CD4-positive, alpha-beta T cell (primary cell): ENCODE results near the gene SSC4D. TPM values are rescaled to one million over a fixed set of nuclear protein-coding genes. Genes with fewer than 3 reads are reported as not detected.

Experiments used
- ATAC-seq: fragments of 200-7000 bp; cut with Tn5 transposase; one replicate; pipeline ENCODE4 v1.10.0; 2022; ENCODE audit warnings: mild to moderate bottlenecking; ENCODE audit not compliant: poor library complexity
- CTCF ChIA-PET: fragments of 350-600 bp; sonication (Branson Sonifier 250); formaldehyde crosslinking; loops from one replicate; lab custom pipeline; 2021; ENCODE audit warnings: antibody characterized with exemption, inconsistent platforms; lab: Charles Lee
- POLR2A ChIA-PET: fragments of 350-600 bp; sonication (Branson Sonifier 250); formaldehyde crosslinking; loops from one replicate; lab custom pipeline; 2021; ENCODE audit warnings: antibody characterized with exemption, inconsistent platforms; lab: Charles Lee
- DNase-seq, 14 experiments: peaks; one replicate each; pipeline ENCODE4 v3.0.0-alpha.2; 2013 to 2020; ENCODE audit warnings: mixed read lengths in 2 of 14
- H3K27ac ChIP-seq, 2 donors: one replicate each; pipeline versions ENCODE4 v1.5.1 to v1.7.0; 2013; ENCODE audit warnings: low read length in 2 of 2, low read depth in 1 of 2, mild to moderate bottlenecking in 1 of 2
- H3K27me3 ChIP-seq, 2 experiments: 1 replicate in 1 of 2; 2 replicates in 1 of 2; pipeline versions ENCODE4 v1.6.1 to v1.7.0; 2013; ENCODE audit warnings: low read length in 2 of 2, control low read depth in 1 of 2, mild to moderate bottlenecking in 1 of 2, moderate library complexity in 1 of 2; ENCODE audit not compliant: insufficient read depth in 2 of 2, control insufficient read depth in 1 of 2
- H3K36me3 ChIP-seq: one replicate; pipeline ENCODE4 v1.6.1; 2013; ENCODE audit warnings: low read length, control low read depth; ENCODE audit not compliant: insufficient read depth
- H3K4me1 ChIP-seq: one replicate; pipeline ENCODE4 v1.6.1; 2013; ENCODE audit warnings: low read length, control low read depth; ENCODE audit not compliant: insufficient read depth
- H3K4me3 ChIP-seq: one replicate; pipeline ENCODE4 v1.5.1; 2013; ENCODE audit warnings: mild to moderate bottlenecking, low read length, moderate library complexity
- H3K9me3 ChIP-seq, 2 experiments: 1 replicate in 1 of 2; 2 replicates in 1 of 2; pipeline versions ENCODE4 v1.6.1 to v1.7.0; 2013; ENCODE audit warnings: low read length in 2 of 2, mild to moderate bottlenecking in 2 of 2, control low read depth in 1 of 2, moderate library complexity in 1 of 2; ENCODE audit not compliant: control insufficient read depth in 1 of 2, insufficient read depth in 1 of 2
- H3K27ac Mint-ChIP-seq: one replicate; pipeline ENCODE4 v1.8.0; 2020; ENCODE audit warnings: mixed read lengths
- H3K27me3 Mint-ChIP-seq: one replicate; pipeline ENCODE4 v1.8.0; 2021; ENCODE audit warnings: mixed read lengths
- H3K36me3 Mint-ChIP-seq: one replicate; pipeline ENCODE4 v1.8.0; 2021; ENCODE audit warnings: low read depth, mixed read lengths
- H3K4me1 Mint-ChIP-seq: one replicate; pipeline ENCODE4 v1.8.0; 2021; ENCODE audit warnings: low read depth, mixed read lengths
- H3K4me3 Mint-ChIP-seq: one replicate; pipeline ENCODE4 v1.8.0; 2020; ENCODE audit warnings: mild to moderate bottlenecking, mixed read lengths
- H3K9me3 Mint-ChIP-seq: one replicate; pipeline ENCODE4 v1.8.0; 2020; ENCODE audit warnings: mixed read lengths
- intact Hi-C, 2 experiments: fragments of 100-400 bp; cut with DNase I in 1 of 2; cut with micrococcal nuclease in 1 of 2; formaldehyde crosslinking; loops; one replicate each; pipeline versions ENCODE4 v1.15.1 to v1.9.0; 2023 to 2025; cut with DNase I, micrococcal nuclease
- total RNA-seq, 174 experiments: library from RNA in 2 of 174; stranded (reverse) in 2 of 174; gene quantifications; one replicate each; pipeline ENCODE4 v1.2.3 and lab custom pipeline; 2021 to 2026
- TF ChIP-seq, protein P1 (sequence below): fragments of 200-600 bp; IDR thresholded peaks from one replicate; pipeline ENCODE4 v1.8.0; 2022; ENCODE audit warnings: antibody characterized with exemption, mild to moderate bottlenecking

SSC4D gene
- total RNA-seq, 2 experiments from 2014 or later: not detected

DNA sequence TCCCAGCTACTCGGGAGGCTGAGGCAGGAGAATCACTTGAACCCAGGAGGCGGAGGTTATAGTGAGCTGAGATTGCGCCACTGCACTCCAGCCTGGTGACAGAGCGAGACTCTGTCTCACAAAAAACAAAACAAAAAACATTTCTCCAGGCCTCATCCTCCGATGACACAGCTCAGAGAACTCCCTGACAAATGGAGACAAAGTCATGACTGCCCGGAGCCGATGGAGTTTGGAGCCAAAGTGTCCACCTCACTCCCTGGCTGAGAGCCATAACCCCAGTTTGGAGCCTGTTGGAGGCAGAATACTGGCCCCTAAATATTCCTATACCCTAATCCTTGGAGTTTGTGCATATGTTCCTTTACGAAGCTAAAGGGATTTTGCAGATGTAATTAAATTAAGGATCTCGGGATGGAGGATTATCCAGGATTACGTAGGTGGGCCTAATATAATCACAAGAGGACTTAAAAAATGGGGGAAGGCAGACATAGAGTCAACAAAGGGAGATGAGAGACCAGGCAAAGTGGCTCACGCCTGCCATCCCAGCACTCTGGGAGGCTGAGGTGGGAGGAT, 22.7 kb downstream of the SSC4D start:
- Mint-ChIP-seq H3K4me1 (no peaks in the 10 kb centered on the region), H3K27ac (no peak overlapping the region), H3K27me3 (no peaks in the 10 kb centered on the region), H3K4me3 (no peak overlapping the region), H3K9me3 (no peaks in the 10 kb centered on the region), H3K36me3 (no peaks in the 10 kb centered on the region)
- intact Hi-C loops: no loop called here
- DNase-seq (no peak), ATAC-seq (no peak)
- POLR2A ChIA-PET: no interaction called here
- H3K36me3 ChIP-seq: no peaks in the 10 kb centered on the region
- CTCF ChIA-PET: no interaction called here
- no peaks in the 10 kb centered on the region for H3K4me1 ChIP-seq
- H3K4me3 ChIP-seq: no peak overlapping the region
- H3K9me3 ChIP-seq: no peaks in the 10 kb centered on the region
- no peak overlapping the region for H3K27ac ChIP-seq
- TF ChIP-seq, protein P1, sequence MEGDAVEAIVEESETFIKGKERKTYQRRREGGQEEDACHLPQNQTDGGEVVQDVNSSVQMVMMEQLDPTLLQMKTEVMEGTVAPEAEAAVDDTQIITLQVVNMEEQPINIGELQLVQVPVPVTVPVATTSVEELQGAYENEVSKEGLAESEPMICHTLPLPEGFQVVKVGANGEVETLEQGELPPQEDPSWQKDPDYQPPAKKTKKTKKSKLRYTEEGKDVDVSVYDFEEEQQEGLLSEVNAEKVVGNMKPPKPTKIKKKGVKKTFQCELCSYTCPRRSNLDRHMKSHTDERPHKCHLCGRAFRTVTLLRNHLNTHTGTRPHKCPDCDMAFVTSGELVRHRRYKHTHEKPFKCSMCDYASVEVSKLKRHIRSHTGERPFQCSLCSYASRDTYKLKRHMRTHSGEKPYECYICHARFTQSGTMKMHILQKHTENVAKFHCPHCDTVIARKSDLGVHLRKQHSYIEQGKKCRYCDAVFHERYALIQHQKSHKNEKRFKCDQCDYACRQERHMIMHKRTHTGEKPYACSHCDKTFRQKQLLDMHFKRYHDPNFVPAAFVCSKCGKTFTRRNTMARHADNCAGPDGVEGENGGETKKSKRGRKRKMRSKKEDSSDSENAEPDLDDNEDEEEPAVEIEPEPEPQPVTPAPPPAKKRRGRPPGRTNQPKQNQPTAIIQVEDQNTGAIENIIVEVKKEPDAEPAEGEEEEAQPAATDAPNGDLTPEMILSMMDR: no peak
- H3K27me3 ChIP-seq: no peaks in the 10 kb centered on the region

DNA sequence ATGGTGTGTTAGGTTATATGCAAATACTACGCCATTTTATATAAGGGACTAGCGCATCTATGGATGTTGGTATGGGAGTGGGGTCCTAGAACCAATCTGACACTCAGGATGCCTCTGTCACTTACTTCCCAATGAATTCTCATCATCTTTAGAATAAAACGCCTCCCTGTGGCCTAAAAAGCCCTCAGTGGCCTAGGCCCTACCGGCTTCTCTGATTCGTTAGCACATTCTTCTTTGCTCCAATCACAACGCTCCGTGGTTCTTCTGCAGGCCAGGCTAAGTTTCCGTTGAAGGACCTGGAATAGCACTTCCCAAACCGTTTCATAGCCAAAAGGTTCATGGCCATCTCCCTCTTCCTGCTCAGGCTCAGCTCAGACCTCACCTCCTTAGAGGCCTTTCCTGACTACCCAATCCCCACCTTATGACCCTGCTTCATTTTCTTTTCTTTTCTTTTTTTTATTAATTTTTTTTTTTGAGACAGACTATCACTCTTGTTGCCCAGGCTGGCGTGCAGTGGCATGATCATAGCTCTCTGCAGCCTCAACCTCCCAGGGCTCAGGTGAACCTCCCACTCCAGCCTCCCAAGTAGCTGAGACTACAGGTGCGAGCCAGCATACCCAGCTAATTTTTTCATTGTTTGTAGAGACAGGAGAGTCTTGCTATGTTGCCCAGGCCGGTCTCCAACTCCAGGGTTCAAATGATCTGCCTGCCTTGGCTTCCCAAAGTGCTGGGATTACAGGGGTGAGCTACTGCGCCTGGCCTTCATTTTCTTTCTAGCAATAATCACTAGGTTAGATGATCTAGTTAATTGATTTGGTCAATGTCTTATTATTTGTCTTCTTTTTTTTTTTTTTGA, 26.2 kb downstream of the SSC4D start:
- TF ChIP-seq, protein P1: no peak
- ChIA-PET POLR2A (no interaction called here), CTCF (no interaction called here)
- Mint-ChIP-seq H3K27me3 (no peaks in the 10 kb centered on the region), H3K9me3 (no peaks in the 10 kb centered on the region), H3K4me3 (no peak overlapping the region), H3K36me3 (no peaks in the 10 kb centered on the region), H3K27ac (no peak overlapping the region), H3K4me1 (no peaks in the 10 kb centered on the region)
- ATAC-seq: no peak
- peaks cover 15% of the 10 kb centered on the region for H3K4me1 ChIP-seq
- H3K4me3 ChIP-seq: no peak overlapping the region
- intact Hi-C loops: no loop called here
- H3K27me3 ChIP-seq: no peaks in the 10 kb centered on the region
- no peaks in the 10 kb centered on the region for H3K9me3 ChIP-seq
- no peak overlapping the region for H3K27ac ChIP-seq
- no peak for DNase-seq
- no peaks in the 10 kb centered on the region for H3K36me3 ChIP-seq

DNA sequence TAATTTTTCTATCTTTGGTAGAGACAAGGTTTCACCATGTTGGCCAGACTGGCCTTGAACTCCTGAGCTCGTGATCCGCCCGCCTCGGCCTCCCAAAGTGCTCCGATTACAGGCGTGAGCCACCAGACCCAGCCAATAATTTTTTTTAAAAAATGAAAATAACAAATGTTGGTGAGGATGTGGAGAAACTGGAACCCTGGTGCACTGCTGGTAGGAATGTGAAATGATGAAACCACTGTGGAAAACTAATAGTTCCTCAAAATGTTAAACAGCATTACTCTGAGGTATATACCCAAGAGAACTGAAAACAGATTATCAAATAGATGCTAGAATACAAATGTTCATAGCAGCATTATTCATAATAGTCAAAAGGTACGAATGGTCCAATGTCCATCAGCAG, 27.7 kb downstream of the SSC4D start:
- Mint-ChIP-seq H3K27me3 (no peaks in the 10 kb centered on the region), H3K4me1 (no peaks in the 10 kb centered on the region), H3K36me3 (no peaks in the 10 kb centered on the region), H3K9me3 (no peaks in the 10 kb centered on the region), H3K4me3 (peak overlapping the region; percentile 65), H3K27ac (no peak overlapping the region)
- H3K36me3 ChIP-seq: no peaks in the 10 kb centered on the region
- intact Hi-C loops: no loop called here
- ATAC-seq: no peak
- H3K27ac ChIP-seq: no peak overlapping the region
- H3K9me3 ChIP-seq: no peaks in the 10 kb centered on the region
- POLR2A ChIA-PET: no interaction called here
- CTCF ChIA-PET: interaction anchor here (1.1 kb wide), 1 partner anchor 68 kb away, joined by 3 read pairs; no protein-coding TSS in a partner anchor
- no peak for DNase-seq
- TF ChIP-seq, protein P1: no peak
- H3K27me3 ChIP-seq: no peaks in the 10 kb centered on the region
- no peak overlapping the region for H3K4me3 ChIP-seq
- peaks cover 15% of the 10 kb centered on the region for H3K4me1 ChIP-seq
